Right lobe of liver (tissue), 6 donors: Measurements from ENCODE around the gene SPTSSA. TPM values are rescaled to one million over a fixed set of nuclear protein-coding genes. Genes with fewer than 3 reads are reported as not detected.

Experiments used
- ATAC-seq, 4 donors: fragments of 200-7000 bp; cut with Tn5 transposase; one replicate each; pipeline ENCODE4 v1.9.1; 2020; ENCODE audit warnings: mild to moderate bottlenecking in 4 of 4, moderate library complexity in 4 of 4
- DNase-seq, 3 donors: peaks; one replicate each; pipeline ENCODE4 v3.0.0-alpha.2; 2020
- H3K27ac ChIP-seq, 3 donors: fragments of 200-600 bp; one replicate each; pipeline ENCODE4 v1.8.0; 2022
- H3K27me3 ChIP-seq, 2 donors: fragments of 200-600 bp; one replicate each; pipeline ENCODE4 v1.8.0; 2022
- H3K36me3 ChIP-seq, 4 donors: fragments of 200-600 bp; sonication (generic) in 1 of 4; one replicate each; pipeline versions ENCODE4 v1.5.1 to v1.8.0; 2017 to 2022; ENCODE audit warnings: control low read depth in 1 of 4
- H3K4me1 ChIP-seq, 4 donors: fragments of 200-600 bp; sonication (generic) in 1 of 4; one replicate each; pipeline versions ENCODE4 v1.5.1 to v1.8.0; 2017 to 2022; ENCODE audit warnings: control low read depth in 1 of 4
- H3K4me3 ChIP-seq, 3 donors: fragments of 200-600 bp; one replicate each; pipeline ENCODE4 v1.8.0; 2022
- H3K9me3 ChIP-seq, 4 donors: fragments of 200-600 bp; sonication (generic) in 1 of 4; one replicate each; pipeline versions ENCODE4 v1.5.1 to v1.8.0; 2017 to 2022; ENCODE audit warnings: control low read depth in 1 of 4
- POLR2A ChIP-seq: fragments of 450-650 bp; IDR thresholded peaks from one replicate; pipeline ENCODE4 v1.6.1; 2017; ENCODE audit warnings: antibody characterized with exemption, mild to moderate bottlenecking
- WGBS: methylation state at CpG from one replicate; pipeline ENCODE4 v1.1.6; 2018; ENCODE audit warnings: low coverage, low lambda C conversion rate; ENCODE audit not compliant: insufficient coverage; ENCODE audit errors: missing lambda C conversion rate; 5-methylcytosine and 5-hydroxymethylcytosine counted together
- intact Hi-C, 2 donors: fragments of 100-400 bp; cut with DNase I; formaldehyde crosslinking; loops; one replicate each; pipeline versions ENCODE4 v1.11.2 to v1.14.1; 2022
- total RNA-seq, 6 experiments: library from RNA; depleted of rRNA in 2 of 6; stranded (reverse); fragments of >200 nt in 2 of 6; fragmentation: NEBNext Ultra II Directional in 3 of 6; extraction: Animal tissue kit (Norgen Biotek cat#: 25700) in 3 of 6; gene quantifications; one replicate each; pipeline versions ENCODE4 v1.1.0 to v1.2.4, GENCODE V29; 2016 to 2023
- TF ChIP-seq, protein P1 (sequence below), 4 donors: fragments of 200-600 bp in 3 of 4; fragments of 450-650 bp in 1 of 4; IDR thresholded peaks; one replicate each; pipeline versions ENCODE4 v1.5.1 to v1.8.0; 2016 to 2022; ENCODE audit warnings: antibody characterized with exemption in 4 of 4, mild to moderate bottlenecking in 2 of 4
- donor health status: DM: no; HTN: yes; CAD: no.
- donor health status: DM: no; HTN: no; CAD: no.
- donor health status: DM: no; HTN: no; CAD: no.
- donor health status: DM: no; HTN: yes; CAD: no.
- donor health status: DM: no; HTN: yes; CAD: no.

SPTSSA gene
- total RNA-seq, 6 experiments from 2014 or later: 10.6 to 32.0 (median 18.4) TPM

DNA sequence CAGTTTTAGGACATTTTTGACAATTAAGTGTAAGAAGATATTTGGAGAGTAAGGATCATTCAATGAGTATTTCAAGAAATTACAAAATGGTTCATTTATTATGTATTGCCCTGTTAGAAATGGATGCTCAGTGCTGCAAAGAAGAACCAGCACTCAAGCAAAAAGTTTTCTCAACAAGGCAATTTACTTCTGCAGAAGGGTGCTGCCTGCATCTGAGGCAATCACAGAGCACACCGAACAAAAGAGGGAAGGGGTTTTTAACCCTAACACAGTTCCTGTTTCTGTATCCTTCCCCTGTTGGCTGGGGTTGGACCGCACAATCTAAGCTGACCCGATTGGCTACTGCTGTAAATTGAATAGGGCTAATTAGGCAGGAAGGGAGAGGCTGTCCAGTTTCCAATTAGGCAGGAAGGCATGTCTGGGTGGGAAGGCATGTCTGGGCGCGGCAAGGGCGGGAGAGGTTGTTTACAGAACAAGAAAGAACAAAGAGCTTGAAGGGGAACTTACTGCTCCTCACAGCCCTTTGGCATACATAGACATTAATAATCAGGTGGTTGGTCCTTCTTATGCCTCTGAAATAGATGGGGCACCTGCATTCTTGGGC, 41.4 kb downstream of the SPTSSA start:
- Histone ChIP-seq H3K27me3 (no peaks in the 10 kb centered on the region), H3K36me3 (no peaks in the 10 kb centered on the region), H3K9me3 (peaks cover 0 to 7% (median 0%) of the 10 kb centered on the region in 4 donors), H3K4me3 (no peak overlapping the region), H3K27ac (no peak overlapping the region), H3K4me1 (no peaks in the 10 kb centered on the region)
- ATAC-seq (no peak), DNase-seq (no peak)
- intact Hi-C loops: no loop called here
- WGBS: 87% methylated on average over 6 of the region's 6 CpGs
- TF ChIP-seq, protein P1, sequence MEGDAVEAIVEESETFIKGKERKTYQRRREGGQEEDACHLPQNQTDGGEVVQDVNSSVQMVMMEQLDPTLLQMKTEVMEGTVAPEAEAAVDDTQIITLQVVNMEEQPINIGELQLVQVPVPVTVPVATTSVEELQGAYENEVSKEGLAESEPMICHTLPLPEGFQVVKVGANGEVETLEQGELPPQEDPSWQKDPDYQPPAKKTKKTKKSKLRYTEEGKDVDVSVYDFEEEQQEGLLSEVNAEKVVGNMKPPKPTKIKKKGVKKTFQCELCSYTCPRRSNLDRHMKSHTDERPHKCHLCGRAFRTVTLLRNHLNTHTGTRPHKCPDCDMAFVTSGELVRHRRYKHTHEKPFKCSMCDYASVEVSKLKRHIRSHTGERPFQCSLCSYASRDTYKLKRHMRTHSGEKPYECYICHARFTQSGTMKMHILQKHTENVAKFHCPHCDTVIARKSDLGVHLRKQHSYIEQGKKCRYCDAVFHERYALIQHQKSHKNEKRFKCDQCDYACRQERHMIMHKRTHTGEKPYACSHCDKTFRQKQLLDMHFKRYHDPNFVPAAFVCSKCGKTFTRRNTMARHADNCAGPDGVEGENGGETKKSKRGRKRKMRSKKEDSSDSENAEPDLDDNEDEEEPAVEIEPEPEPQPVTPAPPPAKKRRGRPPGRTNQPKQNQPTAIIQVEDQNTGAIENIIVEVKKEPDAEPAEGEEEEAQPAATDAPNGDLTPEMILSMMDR (IDR thresholded peaks at IDR 0.05): no peak
- TF ChIP-seq POLR2A: no peak

GRCh38 chr14:34409721-34410120, 52.3 kb downstream of the SPTSSA start:
- H3K27ac ChIP-seq: no peak overlapping the region
- WGBS: 100% methylated on average over 2 of the region's 2 CpGs
- H3K9me3 ChIP-seq: no peaks in the 10 kb centered on the region
- H3K4me1 ChIP-seq: no peaks in the 10 kb centered on the region
- H3K4me3 ChIP-seq: no peak overlapping the region
- no peak for DNase-seq
- no peaks in the 10 kb centered on the region for H3K27me3 ChIP-seq
- ATAC-seq: no peak
- intact Hi-C loops: no loop called here
- no peaks in the 10 kb centered on the region for H3K36me3 ChIP-seq
- TF ChIP-seq, protein P1 (IDR thresholded peaks at IDR 0.05): no peak
- TF ChIP-seq POLR2A: no peak

DNA sequence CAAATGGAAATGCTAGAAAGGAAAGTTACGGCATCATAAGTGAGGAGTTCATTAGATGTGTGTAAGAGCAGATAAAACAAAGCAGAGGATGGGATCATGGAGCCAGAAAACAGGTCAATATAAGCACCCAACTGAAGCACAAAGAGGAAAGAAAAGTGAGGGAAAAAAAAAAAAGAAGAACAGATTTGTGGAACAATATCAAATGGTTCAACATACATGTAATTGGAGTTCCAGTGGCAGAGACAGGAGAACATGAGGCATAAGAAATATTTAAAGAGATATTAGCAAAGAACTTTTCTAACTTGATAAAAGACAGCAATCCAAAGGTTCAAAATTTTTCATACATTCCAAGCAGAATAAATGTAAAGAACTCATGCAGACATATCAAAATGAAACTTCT, 54.1 kb downstream of the SPTSSA start:
- H3K9me3 ChIP-seq: no peaks in the 10 kb centered on the region
- H3K36me3 ChIP-seq: no peaks in the 10 kb centered on the region
- intact Hi-C loops: no loop called here
- no peak for DNase-seq
- no peak for ATAC-seq
- 78% methylated on average over 1 of the region's 1 CpG for WGBS
- no peak overlapping the region for H3K27ac ChIP-seq
- H3K4me1 ChIP-seq: no peaks in the 10 kb centered on the region
- H3K27me3 ChIP-seq: no peaks in the 10 kb centered on the region
- H3K4me3 ChIP-seq: no peak overlapping the region
- TF ChIP-seq, protein P1 (IDR thresholded peaks at IDR 0.05): no peak
- TF ChIP-seq POLR2A: no peak

- Histone ChIP-seq H3K9me3 (no peaks in the 10 kb centered on the region), H3K4me3 (no peak overlapping the region), H3K4me1 (no peaks in the 10 kb centered on the region), H3K27ac (no peak overlapping the region), H3K27me3 (no peaks in the 10 kb centered on the region), H3K36me3 (no peaks in the 10 kb centered on the region)
- no peak for ATAC-seq
- intact Hi-C loops: no loop called here
- DNase-seq: no peak
- 29% methylated on average over 2 of the region's 2 CpGs for WGBS
- TF ChIP-seq, protein P1 (IDR thresholded peaks at IDR 0.05): no peak
- TF ChIP-seq POLR2A: no peak
Observed at GRCh38 chr14:34404416-34404815, 57.6 kb downstream of the SPTSSA start.

GRCh38 chr14:34403646-34404045, 58.4 kb downstream of the SPTSSA start:
- WGBS: 33% methylated on average over 5 of the region's 5 CpGs
- ATAC-seq (no peak), DNase-seq (no peak)
- intact Hi-C loops: no loop called here
- Histone ChIP-seq H3K4me3 (no peak overlapping the region), H3K36me3 (no peaks in the 10 kb centered on the region), H3K27me3 (no peaks in the 10 kb centered on the region), H3K4me1 (no peaks in the 10 kb centered on the region), H3K27ac (no peak overlapping the region), H3K9me3 (no peaks in the 10 kb centered on the region)
- TF ChIP-seq POLR2A: no peak
- TF ChIP-seq, protein P1 (IDR thresholded peaks at IDR 0.05): no peak
